Retinal pigment epithelial cell (primary cell): ENCODE measurements around the gene TMEM26.
A peak's percentile ranks its signal among the peaks of the same experiment; 100 is the strongest.

ENCODE experiments used
- DNase-seq: peaks from one replicate; pipeline ENCODE4 v3.0.0-alpha.2; 2010; ENCODE audit warnings: low read depth
- H3K4me3 ChIP-seq: 2 replicates; pipeline ENCODE4 v1.5.1; 2011; ENCODE audit warnings: mild to moderate bottlenecking, low read length, control low read depth, moderate library complexity
- TF ChIP-seq, protein P1 (sequence below): conservative IDR thresholded peaks from 2 replicates; pipeline ENCODE4 v1.5.1; 2011; ENCODE audit warnings: low read depth, low read length, control low read depth, inconsistent platforms

TMEM26 gene

GRCh38 chr10:61411706-61412105, 41.5 kb downstream of the TMEM26 start:
- H3K4me3 ChIP-seq = no peak overlapping the region
- DNase-seq = no peak
- TF ChIP-seq, protein P1, sequence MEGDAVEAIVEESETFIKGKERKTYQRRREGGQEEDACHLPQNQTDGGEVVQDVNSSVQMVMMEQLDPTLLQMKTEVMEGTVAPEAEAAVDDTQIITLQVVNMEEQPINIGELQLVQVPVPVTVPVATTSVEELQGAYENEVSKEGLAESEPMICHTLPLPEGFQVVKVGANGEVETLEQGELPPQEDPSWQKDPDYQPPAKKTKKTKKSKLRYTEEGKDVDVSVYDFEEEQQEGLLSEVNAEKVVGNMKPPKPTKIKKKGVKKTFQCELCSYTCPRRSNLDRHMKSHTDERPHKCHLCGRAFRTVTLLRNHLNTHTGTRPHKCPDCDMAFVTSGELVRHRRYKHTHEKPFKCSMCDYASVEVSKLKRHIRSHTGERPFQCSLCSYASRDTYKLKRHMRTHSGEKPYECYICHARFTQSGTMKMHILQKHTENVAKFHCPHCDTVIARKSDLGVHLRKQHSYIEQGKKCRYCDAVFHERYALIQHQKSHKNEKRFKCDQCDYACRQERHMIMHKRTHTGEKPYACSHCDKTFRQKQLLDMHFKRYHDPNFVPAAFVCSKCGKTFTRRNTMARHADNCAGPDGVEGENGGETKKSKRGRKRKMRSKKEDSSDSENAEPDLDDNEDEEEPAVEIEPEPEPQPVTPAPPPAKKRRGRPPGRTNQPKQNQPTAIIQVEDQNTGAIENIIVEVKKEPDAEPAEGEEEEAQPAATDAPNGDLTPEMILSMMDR = no peak

DNA sequence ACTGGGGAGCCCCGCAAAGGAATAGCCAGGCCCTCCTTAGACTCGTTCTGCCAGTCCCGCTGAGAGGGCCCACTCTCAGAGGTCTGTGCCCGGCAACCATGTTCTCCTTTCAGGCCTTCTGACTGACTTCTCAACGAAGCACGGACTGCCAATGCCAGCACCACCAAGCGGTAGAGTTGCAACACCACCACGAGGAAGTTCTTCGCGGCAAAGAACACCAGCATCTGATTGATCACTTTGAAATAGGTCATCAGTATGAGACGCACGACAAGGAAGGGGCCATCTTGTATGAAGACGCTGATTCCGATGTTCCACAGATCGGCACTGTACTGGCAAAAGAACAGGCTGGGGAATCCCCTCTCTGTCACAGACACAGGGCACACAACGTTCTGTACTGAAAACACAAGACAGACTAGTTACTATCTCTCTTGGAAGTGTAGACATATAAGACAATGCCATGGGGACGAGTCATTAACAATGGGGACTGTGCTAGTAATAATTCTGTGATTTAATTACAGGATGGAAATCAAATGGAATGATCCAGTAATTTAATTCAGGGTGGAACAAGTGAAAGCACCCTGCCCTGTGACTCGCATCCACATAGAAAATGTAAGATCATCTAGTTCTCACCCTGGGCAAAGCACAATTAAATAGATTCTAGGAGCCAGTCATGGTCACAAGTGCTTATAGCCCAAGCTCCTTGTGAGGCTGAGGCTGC, 42.7 kb downstream of the TMEM26 start:
- DNase-seq = no peak
- no peak overlapping the region for H3K4me3 ChIP-seq
- TF ChIP-seq, protein P1 = no peak

DNA sequence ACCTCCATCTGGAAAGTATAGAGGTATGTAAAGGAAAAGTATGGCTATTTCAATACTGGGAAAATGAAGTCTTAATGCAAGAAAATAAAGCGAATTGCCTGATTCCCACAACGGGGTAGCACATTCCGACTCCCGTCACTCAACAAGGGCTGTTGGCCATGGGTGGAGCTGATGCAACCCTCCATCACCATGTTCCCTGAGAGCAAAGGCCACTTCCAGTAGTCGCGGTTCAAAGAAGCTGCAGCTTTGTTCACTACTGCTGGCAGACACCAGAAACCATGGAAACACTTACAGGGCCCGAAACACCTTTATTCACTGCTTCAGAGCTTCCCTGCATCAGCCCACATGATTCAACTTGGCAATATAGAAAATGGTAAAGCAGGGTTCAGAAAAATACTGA, 44.0 kb downstream of the TMEM26 start:
- TF ChIP-seq, protein P1 = no peak
- H3K4me3 ChIP-seq = no peak overlapping the region
- DNase-seq = no peak

- TF ChIP-seq, protein P1 = no peak
- H3K4me3 ChIP-seq = no peak overlapping the region
- no peak for DNase-seq
Measured at GRCh38 chr10:61408105-61408504, 45.1 kb downstream of the TMEM26 start.

DNA sequence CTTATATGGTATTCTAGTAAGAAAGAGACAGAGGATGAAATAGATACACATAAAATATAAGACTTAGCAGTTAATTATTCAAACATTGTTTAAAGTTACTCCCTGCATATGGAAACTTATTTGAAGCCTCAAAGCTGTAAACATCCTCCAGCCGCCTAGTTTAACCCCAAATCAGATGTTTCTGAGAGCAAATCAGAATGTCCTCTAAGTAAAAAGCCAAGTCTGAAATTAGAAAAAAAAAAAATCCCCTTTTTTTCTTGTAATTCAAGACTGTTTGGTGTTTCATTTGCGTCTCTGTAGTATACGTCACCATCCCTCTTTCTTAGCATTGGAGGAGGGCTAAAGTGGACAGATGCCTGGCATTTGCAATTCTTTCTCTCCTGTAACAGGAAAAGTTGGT, 46.4 kb downstream of the TMEM26 start:
- TF ChIP-seq, protein P1 = no peak
- no peak overlapping the region for H3K4me3 ChIP-seq
- no peak for DNase-seq

GRCh38 chr10:61406242-61406641, 46.9 kb downstream of the TMEM26 start:
- no peak overlapping the region for H3K4me3 ChIP-seq
- TF ChIP-seq, protein P1 = no peak
- DNase-seq = no peak

GRCh38 chr10:61404751-61405150, 48.4 kb downstream of the TMEM26 start:
- no peak overlapping the region for H3K4me3 ChIP-seq
- DNase-seq = peak; percentile 34
- TF ChIP-seq, protein P1 = no peak
